GM12801 (cell line): ENCODE results near the gene NUDCD3.

Experiments
- CTCF ChIP-seq: IDR thresholded peaks from one replicate; pipeline ENCODE4 v1.5.1; 2011; ENCODE audit warnings: control low read depth; ENCODE audit not compliant: insufficient read length; ENCODE audit errors: extremely low read depth

Gene NUDCD3

GRCh38 chr7:44348300-44348699 lies 142.2 kb downstream of the NUDCD3 start:
- TF ChIP-seq CTCF, result no peak

- no peak for TF ChIP-seq CTCF
Measured at GRCh38 chr7:44347546-44348114, 142.8 kb downstream of the NUDCD3 start.

- no peak for TF ChIP-seq CTCF
Measured at GRCh38 chr7:44346063-44346462, 144.4 kb downstream of the NUDCD3 start.

GRCh38 chr7:44341401-44341800 lies 149.1 kb downstream of the NUDCD3 start:
- TF ChIP-seq CTCF, result no peak

- TF ChIP-seq CTCF, result no peak
Measured at GRCh38 chr7:44338600-44338999, 151.9 kb downstream of the NUDCD3 start.

GRCh38 chr7:44336491-44336890 lies 154.0 kb downstream of the NUDCD3 start:
- no peak for TF ChIP-seq CTCF

GRCh38 chr7:44335184-44335583 lies 155.3 kb downstream of the NUDCD3 start:
- no peak for TF ChIP-seq CTCF

- no peak for TF ChIP-seq CTCF
Measured at GRCh38 chr7:44334734-44335097, 155.7 kb downstream of the NUDCD3 start.
